Astrocyte (in vitro differentiated cells and primary cell): ENCODE data around the gene CABP4. TPM values are rescaled to one million over a fixed set of nuclear protein-coding genes. Genes with fewer than 3 reads are reported as not detected.
A peak's percentile ranks its signal among the peaks of the same experiment; 100 is the strongest.

ENCODE experiments used
- DNase-seq: peaks from one replicate; pipeline ENCODE4 v3.0.0-alpha.2; 2010; ENCODE audit warnings: low read depth
- FAIRE-seq: peaks from 2 replicates; lab custom pipeline; 2011; peaks lifted over from hg19 to GRCh38; lab: Jason Lieb, UNC
- H2AFZ ChIP-seq: 2 replicates; pipeline ENCODE4 v1.6.0; 2012; ENCODE audit warnings: low read depth, low read length, inconsistent platforms
- H3K27ac ChIP-seq: 2 replicates; pipeline ENCODE4 v1.5.1; 2011; ENCODE audit warnings: low read depth, low read length, inconsistent platforms
- H3K27me3 ChIP-seq: 2 replicates; pipeline ENCODE4 v1.6.0; 2011; ENCODE audit warnings: low read length, inconsistent platforms; ENCODE audit not compliant: insufficient read depth
- H3K36me3 ChIP-seq: 2 replicates; pipeline ENCODE4 v1.5.1; 2011; ENCODE audit warnings: low read length, inconsistent platforms; ENCODE audit not compliant: insufficient read depth
- H3K4me1 ChIP-seq: 2 replicates; pipeline ENCODE4 v1.5.1; 2011; ENCODE audit warnings: low read length, inconsistent platforms; ENCODE audit not compliant: insufficient read depth
- H3K4me2 ChIP-seq: 2 replicates; pipeline ENCODE4 v1.6.0; 2012; ENCODE audit warnings: low read length, inconsistent platforms
- H3K4me3 ChIP-seq: 2 replicates; pipeline ENCODE4 v1.5.1; 2011; ENCODE audit warnings: low read depth, mild to moderate bottlenecking, low read length, inconsistent platforms; ENCODE audit not compliant: insufficient read depth
- H3K79me2 ChIP-seq: 2 replicates; pipeline ENCODE4 v1.6.0; 2012; ENCODE audit warnings: mild to moderate bottlenecking, low read length, inconsistent platforms; ENCODE audit not compliant: insufficient read depth
- H3K9ac ChIP-seq: 2 replicates; pipeline ENCODE4 v1.6.0; 2012; ENCODE audit warnings: mild to moderate bottlenecking, low read length, inconsistent platforms
- H3K9me3 ChIP-seq: 2 replicates; pipeline ENCODE4 v1.5.1; 2012; ENCODE audit warnings: low read depth, mild to moderate bottlenecking, low read length, inconsistent platforms; ENCODE audit not compliant: insufficient read depth
- H4K20me1 ChIP-seq: 2 replicates; pipeline ENCODE4 v1.6.0; 2012; ENCODE audit warnings: low read length, inconsistent platforms; ENCODE audit not compliant: insufficient read depth
- H3K27ac Mint-ChIP-seq: one replicate; pipeline ENCODE4 v1.8.0; 2021; ENCODE audit warnings: mild to moderate bottlenecking, mixed read lengths; ENCODE audit not compliant: unreplicated experiment
- H3K27me3 Mint-ChIP-seq: one replicate; pipeline ENCODE4 v1.8.0; 2021; ENCODE audit warnings: low read depth, mixed read lengths; ENCODE audit not compliant: unreplicated experiment
- H3K36me3 Mint-ChIP-seq: one replicate; pipeline ENCODE4 v1.8.0; 2021; ENCODE audit warnings: low read depth, mixed read lengths; ENCODE audit not compliant: unreplicated experiment
- H3K4me1 Mint-ChIP-seq: one replicate; pipeline ENCODE4 v1.8.0; 2021; ENCODE audit warnings: low read depth, mixed read lengths; ENCODE audit not compliant: unreplicated experiment
- H3K4me3 Mint-ChIP-seq: one replicate; pipeline ENCODE4 v1.8.0; 2021; ENCODE audit warnings: mild to moderate bottlenecking, moderate library complexity, mixed read lengths; ENCODE audit not compliant: unreplicated experiment
- H3K9me3 Mint-ChIP-seq: one replicate; pipeline ENCODE4 v1.8.0; 2021; ENCODE audit warnings: mild to moderate bottlenecking, mixed read lengths; ENCODE audit not compliant: unreplicated experiment
- CTCF ChIP-seq: IDR thresholded peaks from 2 replicates; pipeline ENCODE4 v1.5.1; 2011; ENCODE audit warnings: low read depth, mild to moderate bottlenecking, inconsistent platforms, low read length, moderate library complexity; ENCODE audit not compliant: insufficient read depth
- EZH2 ChIP-seq: IDR thresholded peaks from 2 replicates; pipeline ENCODE4 v1.6.1; 2012; ENCODE audit warnings: mild to moderate bottlenecking, low read length, inconsistent platforms; ENCODE audit not compliant: insufficient read depth
- total RNA-seq: library from RNA; stranded (reverse); gene quantifications from 2 replicates; pipeline ENCODE4 v1.2.1, GENCODE V29; 2021

Gene CABP4
- total RNA-seq, 1 donor from 2014 or later, result not detected

- Histone ChIP-seq H3K4me3 (no peak overlapping the region), H3K79me2 (peaks cover 9% of the 10 kb centered on the region), H3K36me3 (peaks cover 5% of the 10 kb centered on the region), H3K4me1 (no peaks in the 10 kb centered on the region), H3K27ac (no peak overlapping the region), H3K27me3 (no peaks in the 10 kb centered on the region), H3K4me2 (no peak overlapping the region), H2AFZ (no peak overlapping the region), H3K9ac (no peak overlapping the region), H4K20me1 (peaks cover 19% of the 10 kb centered on the region), H3K9me3 (no peaks in the 10 kb centered on the region)
- peaks cover 2% of the 10 kb centered on the region for H3K4me1 Mint-ChIP-seq
- peaks cover 2% of the 10 kb centered on the region for H3K9me3 Mint-ChIP-seq
- FAIRE-seq (no peak), DNase-seq (no peak)
- no peaks in the 10 kb centered on the region for H3K27me3 Mint-ChIP-seq
- peaks cover 14% of the 10 kb centered on the region for H3K36me3 Mint-ChIP-seq
- H3K4me3 Mint-ChIP-seq, result no peak overlapping the region
- peak overlapping the region; percentile 53 for H3K27ac Mint-ChIP-seq
- TF ChIP-seq CTCF (no peak), EZH2 (no peak)
These were observed 35.0 kb downstream of the CABP4 start for GRCh38 chr11:67489885-67490726.

GRCh38 chr11:67490727-67491065, 35.5 kb downstream of the CABP4 start:
- H3K9ac ChIP-seq, result no peak overlapping the region
- peaks cover 2% of the 10 kb centered on the region for H3K9me3 Mint-ChIP-seq
- H3K4me1 Mint-ChIP-seq, result peaks cover 2% of the 10 kb centered on the region
- H3K27ac Mint-ChIP-seq, result no peak overlapping the region
- no peaks in the 10 kb centered on the region for H3K9me3 ChIP-seq
- no peak overlapping the region for H3K4me3 ChIP-seq
- H3K36me3 ChIP-seq, result peaks cover 5% of the 10 kb centered on the region
- no peaks in the 10 kb centered on the region for H3K27me3 Mint-ChIP-seq
- TF ChIP-seq EZH2 (no peak), CTCF (no peak)
- H3K27ac ChIP-seq, result no peak overlapping the region
- no peak overlapping the region for H3K4me2 ChIP-seq
- FAIRE-seq, result no peak
- H3K4me1 ChIP-seq, result no peaks in the 10 kb centered on the region
- peaks cover 19% of the 10 kb centered on the region for H4K20me1 ChIP-seq
- H3K36me3 Mint-ChIP-seq, result peaks cover 13% of the 10 kb centered on the region
- DNase-seq, result no peak
- no peak overlapping the region for H3K4me3 Mint-ChIP-seq
- H3K79me2 ChIP-seq, result peaks cover 8% of the 10 kb centered on the region
- H2AFZ ChIP-seq, result no peak overlapping the region
- H3K27me3 ChIP-seq, result no peaks in the 10 kb centered on the region
